Large intestine (tissue), 3 donors: ENCODE data around the gene MAGEB4. TPM values are rescaled to one million over a fixed set of nuclear protein-coding genes. Genes with fewer than 3 reads are reported as not detected.

ENCODE experiments used
- DNase-seq, 2 donors: peaks; one replicate each; pipeline versions ENCODE4 v3.0.0 to v3.0.0-alpha.2; 2013
- H3K27ac ChIP-seq: one replicate; pipeline ENCODE4 v1.5.1; 2013; ENCODE audit warnings: low read length
- H3K27me3 ChIP-seq: 2 replicates; pipeline ENCODE4 v1.6.1; 2013; ENCODE audit warnings: low read length; ENCODE audit not compliant: control insufficient read depth, insufficient read depth
- H3K36me3 ChIP-seq: 2 replicates; pipeline ENCODE4 v1.6.1; 2013; ENCODE audit warnings: low read length; ENCODE audit not compliant: control insufficient read depth, insufficient read depth
- H3K4me1 ChIP-seq: one replicate; pipeline ENCODE4 v1.6.1; 2013; ENCODE audit warnings: low read length; ENCODE audit not compliant: control insufficient read depth, insufficient read depth
- H3K4me3 ChIP-seq: one replicate; pipeline ENCODE4 v1.5.1; 2013; ENCODE audit warnings: low read length
- H3K9me3 ChIP-seq: one replicate; pipeline ENCODE4 v1.6.1; 2013; ENCODE audit warnings: mild to moderate bottlenecking, low read depth, low read length, moderate library complexity; ENCODE audit not compliant: control insufficient read depth
- WGBS: methylation state at CpG from one replicate; pipeline ENCODE4 v1.1.5; 2013; ENCODE audit warnings: low lambda C conversion rate; ENCODE audit not compliant: insufficient coverage; 5-methylcytosine and 5-hydroxymethylcytosine counted together
- polyA plus RNA-seq: library from polyadenylated mRNA; unstranded; fragments of 120-200 nt; gene quantifications from one replicate; pipeline ENCODE4 v1.2.1, GENCODE V29; 2013

The MAGEB4 gene
- polyA plus RNA-seq, 1 donor: not detected

- H3K27ac ChIP-seq: no peak within 1 kb of the TSS
- no peaks in the 10 kb centered on the region for H3K36me3 ChIP-seq
- no peak for DNase-seq
- no peaks in the 10 kb centered on the region for H3K27me3 ChIP-seq
- no peak within 1 kb of the TSS for H3K4me3 ChIP-seq
- no peaks in the 10 kb centered on the region for H3K9me3 ChIP-seq
- no peaks in the 10 kb centered on the region for H3K4me1 ChIP-seq
- WGBS: no CpG with 5 or more reads among the region's 4 CpGs
Observed at GRCh38 chrX:30230395-30230794, 11.4 kb upstream of the MAGEB4 start, which contains the start of gene MAGEB3. Gene MAGEB3, plus strand, starts transcription at chrX:30230657. Its CDS starts 5,268 bp downstream, at chrX:30235925.

GRCh38 chrX:30246769-30247489 is 5.1 kb downstream of the MAGEB4 start, which contains the start of gene MAGEB1:
Gene MAGEB1, plus strand, starts transcription at chrX:30247146. Its CDS starts 3,348 bp downstream, at chrX:30250494.
- no peak within 1 kb of the TSS for H3K27ac ChIP-seq
- WGBS: no CpG with 5 or more reads among the region's 38 CpGs
- no peak for DNase-seq

GRCh38 chrX:30248854-30249253 is 7.1 kb downstream of the MAGEB4 start:
- peaks cover 3% of the 10 kb centered on the region for H3K9me3 ChIP-seq
- no peaks in the 10 kb centered on the region for H3K4me1 ChIP-seq
- WGBS: no CpG with 5 or more reads among the region's 4 CpGs
- no peaks in the 10 kb centered on the region for H3K36me3 ChIP-seq
- H3K27me3 ChIP-seq: no peaks in the 10 kb centered on the region
- H3K4me3 ChIP-seq: no peak overlapping the region
- H3K27ac ChIP-seq: no peak overlapping the region
- no peak for DNase-seq

More at GRCh38 chrX:30246769-30247489, 5.1 kb downstream of the MAGEB4 start, which contains the start of gene MAGEB1:
- H3K36me3 ChIP-seq: no peaks in the 10 kb centered on the region
- peaks cover 3% of the 10 kb centered on the region for H3K9me3 ChIP-seq
- no peak within 1 kb of the TSS for H3K4me3 ChIP-seq
- H3K4me1 ChIP-seq: no peaks in the 10 kb centered on the region
- H3K27me3 ChIP-seq: no peaks in the 10 kb centered on the region

GRCh38 chrX:30253257-30253656 is 11.5 kb downstream of the MAGEB4 start:
- no peaks in the 10 kb centered on the region for H3K4me1 ChIP-seq
- no peaks in the 10 kb centered on the region for H3K36me3 ChIP-seq
- no peak overlapping the region for H3K4me3 ChIP-seq
- H3K9me3 ChIP-seq: no peaks in the 10 kb centered on the region
- no peak overlapping the region for H3K27ac ChIP-seq
- no peaks in the 10 kb centered on the region for H3K27me3 ChIP-seq
- WGBS: no CpG with 5 or more reads among the region's 1 CpG
- no peak for DNase-seq

- no peaks in the 10 kb centered on the region for H3K36me3 ChIP-seq
- no peaks in the 10 kb centered on the region for H3K27me3 ChIP-seq
- no peaks in the 10 kb centered on the region for H3K4me1 ChIP-seq
- DNase-seq: no peak
- H3K4me3 ChIP-seq: no peak overlapping the region
- no CpG with 5 or more reads among the region's 2 CpGs for WGBS
- no peaks in the 10 kb centered on the region for H3K9me3 ChIP-seq
- no peak overlapping the region for H3K27ac ChIP-seq
Observed at GRCh38 chrX:30259927-30260326, 18.1 kb downstream of the MAGEB4 start.

GRCh38 chrX:30261012-30261411 is 19.2 kb downstream of the MAGEB4 start:
- DNase-seq: no peak
- Histone ChIP-seq H3K4me1 (no peaks in the 10 kb centered on the region), H3K9me3 (no peaks in the 10 kb centered on the region), H3K27me3 (no peaks in the 10 kb centered on the region), H3K27ac (no peak overlapping the region), H3K36me3 (no peaks in the 10 kb centered on the region), H3K4me3 (no peak overlapping the region)

- no peak overlapping the region for H3K4me3 ChIP-seq
- no CpG with 5 or more reads among the region's 1 CpG for WGBS
- H3K27me3 ChIP-seq: no peaks in the 10 kb centered on the region
- no peak overlapping the region for H3K27ac ChIP-seq
- H3K36me3 ChIP-seq: no peaks in the 10 kb centered on the region
- DNase-seq: no peak
- H3K4me1 ChIP-seq: no peaks in the 10 kb centered on the region
- H3K9me3 ChIP-seq: no peaks in the 10 kb centered on the region
Observed at GRCh38 chrX:30262763-30263162, 21.0 kb downstream of the MAGEB4 start.

- Histone ChIP-seq H3K27me3 (no peaks in the 10 kb centered on the region), H3K27ac (no peak overlapping the region), H3K9me3 (no peaks in the 10 kb centered on the region), H3K4me1 (no peaks in the 10 kb centered on the region), H3K4me3 (no peak overlapping the region), H3K36me3 (no peaks in the 10 kb centered on the region)
- no peak for DNase-seq
- no CpG with 5 or more reads among the region's 3 CpGs for WGBS
Observed at GRCh38 chrX:30270639-30271038, 28.8 kb downstream of the MAGEB4 start.

- no peak overlapping the region for H3K4me3 ChIP-seq
- no peaks in the 10 kb centered on the region for H3K36me3 ChIP-seq
- no peaks in the 10 kb centered on the region for H3K27me3 ChIP-seq
- no peak overlapping the region for H3K27ac ChIP-seq
- no peak for DNase-seq
- no peaks in the 10 kb centered on the region for H3K4me1 ChIP-seq
- WGBS: no CpG with 5 or more reads among the region's 1 CpG
- H3K9me3 ChIP-seq: no peaks in the 10 kb centered on the region
Observed at GRCh38 chrX:30275498-30275897, 33.7 kb downstream of the MAGEB4 start.

- H3K36me3 ChIP-seq: no peaks in the 10 kb centered on the region
- H3K27me3 ChIP-seq: no peaks in the 10 kb centered on the region
- no peaks in the 10 kb centered on the region for H3K9me3 ChIP-seq
- no peak for DNase-seq
- no peak overlapping the region for H3K27ac ChIP-seq
- H3K4me3 ChIP-seq: no peak overlapping the region
- H3K4me1 ChIP-seq: no peaks in the 10 kb centered on the region
- WGBS: no CpG with 5 or more reads among the region's 1 CpG
Observed at GRCh38 chrX:30278365-30278764, 36.6 kb downstream of the MAGEB4 start.

GRCh38 chrX:30280428-30280827 is 38.6 kb downstream of the MAGEB4 start:
- H3K27ac ChIP-seq: no peak overlapping the region
- H3K4me1 ChIP-seq: no peaks in the 10 kb centered on the region
- no peaks in the 10 kb centered on the region for H3K27me3 ChIP-seq
- no peaks in the 10 kb centered on the region for H3K9me3 ChIP-seq
- DNase-seq: no peak
- H3K36me3 ChIP-seq: no peaks in the 10 kb centered on the region
- H3K4me3 ChIP-seq: no peak overlapping the region
- WGBS: no CpG with 5 or more reads among the region's 1 CpG
